Liver (tissue), 3 donors: Measurements from ENCODE around the gene MBD6.

Experiments
- CTCF ChIP-seq: fragments of 150-350 bp; IDR thresholded peaks from 2 replicates; pipeline ENCODE4 v1.5.1; 2017; ENCODE audit warnings: improper control_type of control experiment, low read depth, low read length; ENCODE audit not compliant: missing input control
- FOXA1 ChIP-seq: IDR thresholded peaks from 2 replicates; pipeline ENCODE4 v1.6.1; 2016; ENCODE audit warnings: antibody characterized with exemption
- GABPA ChIP-seq, 2 donors: IDR thresholded peaks in 1 of 2; conservative IDR thresholded peaks in 1 of 2; 2 replicates each; pipeline ENCODE4 v1.6.1; 2016; ENCODE audit warnings: antibody characterized with exemption in 2 of 2, mild to moderate bottlenecking in 1 of 2, moderate library complexity in 1 of 2
- RAD21 ChIP-seq, 2 donors: IDR thresholded peaks; 2 replicates each; pipeline ENCODE4 v1.6.1; 2016; ENCODE audit warnings: antibody characterized with exemption in 2 of 2, mild to moderate bottlenecking in 2 of 2
- RXRA ChIP-seq, 2 donors: IDR thresholded peaks; 2 replicates each; pipeline ENCODE4 v1.6.1; 2017 to 2018; ENCODE audit warnings: antibody characterized with exemption in 2 of 2, mild to moderate bottlenecking in 1 of 2
- ZBTB33 ChIP-seq: IDR thresholded peaks from 2 replicates; pipeline ENCODE4 v1.6.1; 2016; ENCODE audit warnings: antibody characterized with exemption
- TF ChIP-seq, protein P1 (sequence below): IDR thresholded peaks from 2 replicates; pipeline ENCODE4 v1.6.1; 2016; ENCODE audit warnings: antibody characterized with exemption
- TF ChIP-seq, protein P2 (sequence below): IDR thresholded peaks from 2 replicates; pipeline ENCODE4 v1.6.1; 2016; ENCODE audit warnings: antibody characterized with exemption, mild to moderate bottlenecking
- donor health status: healthy.
- donor health status: healthy.

GRCh38 chr12:57498132-57498502, 24.5 kb upstream of the MBD6 start:
- no peak for TF ChIP-seq CTCF
- TF ChIP-seq RXRA (IDR thresholded peaks at IDR 0.05): no peak
- TF ChIP-seq, protein P1, sequence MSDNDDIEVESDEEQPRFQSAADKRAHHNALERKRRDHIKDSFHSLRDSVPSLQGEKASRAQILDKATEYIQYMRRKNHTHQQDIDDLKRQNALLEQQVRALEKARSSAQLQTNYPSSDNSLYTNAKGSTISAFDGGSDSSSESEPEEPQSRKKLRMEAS: no peak
- no peak for TF ChIP-seq FOXA1
- TF ChIP-seq ZBTB33: no peak
- no peak for TF ChIP-seq GABPA (IDR thresholded peaks at IDR 0.05 in 1 of 2, conservative IDR thresholded peaks at IDR 0.05 in 1 of 2)
- TF ChIP-seq, protein P2, sequence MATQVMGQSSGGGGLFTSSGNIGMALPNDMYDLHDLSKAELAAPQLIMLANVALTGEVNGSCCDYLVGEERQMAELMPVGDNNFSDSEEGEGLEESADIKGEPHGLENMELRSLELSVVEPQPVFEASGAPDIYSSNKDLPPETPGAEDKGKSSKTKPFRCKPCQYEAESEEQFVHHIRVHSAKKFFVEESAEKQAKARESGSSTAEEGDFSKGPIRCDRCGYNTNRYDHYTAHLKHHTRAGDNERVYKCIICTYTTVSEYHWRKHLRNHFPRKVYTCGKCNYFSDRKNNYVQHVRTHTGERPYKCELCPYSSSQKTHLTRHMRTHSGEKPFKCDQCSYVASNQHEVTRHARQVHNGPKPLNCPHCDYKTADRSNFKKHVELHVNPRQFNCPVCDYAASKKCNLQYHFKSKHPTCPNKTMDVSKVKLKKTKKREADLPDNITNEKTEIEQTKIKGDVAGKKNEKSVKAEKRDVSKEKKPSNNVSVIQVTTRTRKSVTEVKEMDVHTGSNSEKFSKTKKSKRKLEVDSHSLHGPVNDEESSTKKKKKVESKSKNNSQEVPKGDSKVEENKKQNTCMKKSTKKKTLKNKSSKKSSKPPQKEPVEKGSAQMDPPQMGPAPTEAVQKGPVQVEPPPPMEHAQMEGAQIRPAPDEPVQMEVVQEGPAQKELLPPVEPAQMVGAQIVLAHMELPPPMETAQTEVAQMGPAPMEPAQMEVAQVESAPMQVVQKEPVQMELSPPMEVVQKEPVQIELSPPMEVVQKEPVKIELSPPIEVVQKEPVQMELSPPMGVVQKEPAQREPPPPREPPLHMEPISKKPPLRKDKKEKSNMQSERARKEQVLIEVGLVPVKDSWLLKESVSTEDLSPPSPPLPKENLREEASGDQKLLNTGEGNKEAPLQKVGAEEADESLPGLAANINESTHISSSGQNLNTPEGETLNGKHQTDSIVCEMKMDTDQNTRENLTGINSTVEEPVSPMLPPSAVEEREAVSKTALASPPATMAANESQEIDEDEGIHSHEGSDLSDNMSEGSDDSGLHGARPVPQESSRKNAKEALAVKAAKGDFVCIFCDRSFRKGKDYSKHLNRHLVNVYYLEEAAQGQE: no peak
- no peak for TF ChIP-seq RAD21 (IDR thresholded peaks at IDR 0.05)
